IPS-20b (cell line): ENCODE data around the gene PFN4.

Experiments
- H3K27ac ChIP-seq: one replicate; pipeline ENCODE4 v1.5.1; 2013; ENCODE audit warnings: low read length
- H3K27me3 ChIP-seq: 2 replicates; pipeline ENCODE4 v1.6.1; 2013; ENCODE audit warnings: mild to moderate bottlenecking, low read length, inconsistent platforms; ENCODE audit not compliant: insufficient read depth
- H3K36me3 ChIP-seq: 2 replicates; pipeline ENCODE4 v1.6.1; 2013; ENCODE audit warnings: low read depth, mild to moderate bottlenecking, inconsistent platforms, low read length, moderate library complexity; ENCODE audit not compliant: insufficient read depth
- H3K4me1 ChIP-seq: 2 replicates; pipeline ENCODE4 v1.6.1; 2013; ENCODE audit warnings: mild to moderate bottlenecking, control low read depth, inconsistent platforms, low read length, moderate library complexity; ENCODE audit not compliant: insufficient read depth
- H3K4me3 ChIP-seq: 2 replicates; pipeline ENCODE4 v1.5.1; 2013; ENCODE audit warnings: mild to moderate bottlenecking, low read length, inconsistent platforms
- H3K9ac ChIP-seq: 2 replicates; pipeline ENCODE4 v1.6.1; 2013; ENCODE audit warnings: low read depth, mild to moderate bottlenecking, inconsistent platforms, low read length, moderate library complexity
- H3K9me3 ChIP-seq: 2 replicates; pipeline ENCODE4 v1.6.1; 2013; ENCODE audit warnings: mild to moderate bottlenecking, low read depth, low read length, inconsistent platforms; ENCODE audit not compliant: insufficient read depth

PFN4 gene

DNA sequence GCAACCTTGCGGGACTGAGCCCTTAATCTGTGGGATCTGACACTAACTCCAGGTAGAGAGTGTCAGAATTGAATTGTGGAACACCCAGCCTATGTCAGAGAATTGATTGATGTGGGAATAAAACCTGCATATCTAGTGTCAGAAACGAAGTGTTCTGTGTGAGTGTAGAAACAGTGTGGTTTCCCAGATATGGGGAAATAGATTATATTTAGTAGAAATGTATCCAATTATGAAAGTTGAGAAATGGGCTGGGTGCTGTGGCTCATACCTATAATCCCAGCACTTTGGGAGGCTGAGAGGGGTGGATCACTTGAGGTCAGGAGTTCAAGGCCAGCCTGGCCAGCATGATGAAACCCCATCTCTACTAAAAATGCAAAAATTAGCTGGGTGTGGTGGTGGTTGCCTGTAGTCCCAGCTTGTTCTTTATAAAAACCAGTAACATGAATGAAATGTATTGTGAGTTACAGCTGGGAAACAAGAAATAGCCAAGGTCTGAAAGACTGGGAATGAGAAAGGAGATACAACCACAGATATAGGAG, 34.2 kb downstream of the PFN4 start:
- Histone ChIP-seq H3K9me3 (no peaks in the 10 kb centered on the region), H3K36me3 (no peaks in the 10 kb centered on the region), H3K9ac (no peak overlapping the region), H3K4me1 (0 out of 2 replicates have a peak, but pooled peaks cover 4% of the 10 kb centered on the region), H3K27me3 (no peaks in the 10 kb centered on the region), H3K4me3 (no peak overlapping the region), H3K27ac (no peak overlapping the region)

DNA sequence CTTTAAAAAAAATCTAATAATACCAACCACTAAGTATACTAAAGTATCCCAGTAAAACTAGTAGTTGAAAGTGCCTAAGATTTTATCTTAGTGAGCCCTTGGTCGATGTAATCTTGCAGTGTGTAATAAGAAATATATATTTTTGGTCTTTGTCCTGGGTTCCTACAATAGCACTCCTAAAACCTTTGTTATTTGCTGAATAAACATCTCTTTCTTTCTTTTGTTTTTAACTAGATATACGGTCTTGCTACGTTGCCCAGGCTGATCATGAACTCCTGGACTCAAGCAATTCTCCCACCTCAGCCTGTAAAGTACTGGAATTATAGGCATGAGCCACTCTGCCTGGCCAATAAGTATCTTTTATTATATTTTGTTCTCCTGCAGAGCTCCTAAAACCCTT, 36.1 kb downstream of the PFN4 start:
- no peak overlapping the region for H3K9ac ChIP-seq
- no peak overlapping the region for H3K27ac ChIP-seq
- peaks cover 10% of the 10 kb centered on the region; the same call in 1 of the 2 replicates for H3K36me3 ChIP-seq
- H3K4me3 ChIP-seq: no peak overlapping the region
- H3K4me1 ChIP-seq: 0 out of 2 replicates have a peak, but pooled peaks cover 4% of the 10 kb centered on the region
- H3K9me3 ChIP-seq: no peaks in the 10 kb centered on the region
- H3K27me3 ChIP-seq: no peaks in the 10 kb centered on the region

DNA sequence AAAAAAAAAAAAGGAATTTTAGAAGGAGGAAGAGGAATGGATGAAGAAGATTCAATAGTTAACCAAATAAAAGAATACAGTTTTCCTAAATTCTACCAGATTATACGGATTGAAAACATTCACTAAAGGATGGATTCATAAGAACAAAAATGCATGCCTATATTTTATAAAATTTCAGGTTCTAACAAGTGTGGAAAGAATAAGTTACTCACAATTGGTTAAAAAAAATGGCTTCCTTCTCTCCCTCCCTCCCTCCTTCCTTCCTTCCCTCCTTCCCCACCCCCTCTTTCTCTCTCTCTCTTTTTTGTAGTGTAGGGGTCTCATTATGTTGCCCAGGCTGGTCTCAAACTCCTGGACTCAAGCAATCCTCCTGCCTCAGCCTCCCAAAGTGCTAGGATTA, 36.9 kb downstream of the PFN4 start:
- no peak overlapping the region for H3K4me3 ChIP-seq

DNA sequence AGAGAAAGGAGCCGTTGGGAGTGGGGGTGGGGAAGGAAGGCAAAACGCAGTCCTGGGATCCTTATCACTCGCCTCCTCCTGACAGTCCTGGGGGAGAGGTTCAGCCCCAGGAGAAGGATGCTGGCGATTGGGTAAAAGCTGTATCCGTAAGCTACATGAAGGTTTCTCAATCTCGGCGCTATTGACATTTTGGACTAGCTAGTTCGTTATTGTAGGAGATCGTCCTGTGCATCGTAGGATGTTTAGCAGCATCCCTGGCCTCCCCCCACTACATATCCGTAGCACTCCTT, 38.0 kb downstream of the PFN4 start:
- H3K36me3 ChIP-seq: peaks cover 25% of the 10 kb centered on the region
- H3K4me3 ChIP-seq: peak overlapping the region; percentile 94
- H3K9me3 ChIP-seq: no peaks in the 10 kb centered on the region
- peak overlapping the region; percentile 93 for H3K9ac ChIP-seq
- no peaks in the 10 kb centered on the region for H3K27me3 ChIP-seq
- peak overlapping the region; percentile 80 for H3K27ac ChIP-seq
- H3K4me1 ChIP-seq: 0 out of 2 replicates have a peak, but pooled peaks cover 4% of the 10 kb centered on the region

More for the DNA sequence above, 36.9 kb downstream of the PFN4 start:
- Histone ChIP-seq H3K4me1 (0 out of 2 replicates have a peak, but pooled peaks cover 4% of the 10 kb centered on the region), H3K27ac (no peak overlapping the region), H3K36me3 (peaks cover 16% of the 10 kb centered on the region; the same call in 1 of the 2 replicates), H3K27me3 (no peaks in the 10 kb centered on the region), H3K9ac (no peak overlapping the region), H3K9me3 (no peaks in the 10 kb centered on the region)

DNA sequence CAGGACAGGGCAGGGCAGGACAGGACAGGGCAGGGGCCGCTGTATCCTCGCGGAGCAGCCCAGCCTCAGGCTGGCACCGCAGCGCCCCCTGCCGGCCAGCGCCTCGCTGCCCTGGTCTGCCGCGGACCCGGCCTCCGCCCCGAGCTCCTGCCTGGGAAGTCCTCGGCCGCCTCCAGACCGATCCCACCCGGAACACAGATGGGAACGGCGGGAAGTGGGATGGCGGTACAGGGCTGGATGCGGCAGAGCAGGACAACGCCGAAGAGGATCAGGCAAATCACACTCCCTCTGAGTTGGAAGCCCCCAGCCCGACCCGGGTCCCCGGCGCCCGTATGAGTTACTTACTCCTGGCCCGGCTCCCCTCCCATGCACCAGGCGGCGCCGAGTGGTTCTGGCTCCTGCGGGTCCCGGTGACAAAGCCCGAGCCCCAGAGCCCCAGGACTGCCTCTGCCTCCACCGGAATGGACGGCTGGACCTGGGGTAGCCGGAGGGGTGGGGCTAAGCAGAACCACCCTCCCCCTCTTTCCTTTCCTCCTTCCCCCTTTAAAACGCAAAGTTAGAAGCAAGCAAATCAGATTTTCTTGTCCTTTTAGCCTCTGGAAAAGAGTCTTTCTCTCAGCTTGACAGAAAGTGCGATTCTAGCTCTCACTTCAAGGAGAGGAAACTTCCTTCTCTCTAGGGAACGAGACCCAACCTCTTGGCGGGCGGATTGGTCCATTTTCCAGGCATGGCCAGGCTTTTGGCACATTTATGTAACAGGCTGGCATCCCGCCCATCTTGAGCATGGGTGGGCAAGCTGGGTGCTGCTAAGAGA, 38.5 kb downstream of the PFN4 start, which contains the start of gene TP53I3:
Gene TP53I3 (minus strand): TSS at position 449 of the 814 bp plus-strand sequence. CDS start 508 bp downstream, outside the sequence.
- no peaks in the 10 kb centered on the region for H3K27me3 ChIP-seq
- peak within 1 kb of the TSS; percentile 93 for H3K9ac ChIP-seq
- H3K4me1 ChIP-seq: 0 out of 2 replicates have a peak, but pooled peaks cover 4% of the 10 kb centered on the region
- H3K4me3 ChIP-seq: peak within 1 kb of the TSS; percentile 94
- peak within 1 kb of the TSS; percentile 80 for H3K27ac ChIP-seq
- no peaks in the 10 kb centered on the region for H3K9me3 ChIP-seq
- H3K36me3 ChIP-seq: peaks cover 28% of the 10 kb centered on the region

DNA sequence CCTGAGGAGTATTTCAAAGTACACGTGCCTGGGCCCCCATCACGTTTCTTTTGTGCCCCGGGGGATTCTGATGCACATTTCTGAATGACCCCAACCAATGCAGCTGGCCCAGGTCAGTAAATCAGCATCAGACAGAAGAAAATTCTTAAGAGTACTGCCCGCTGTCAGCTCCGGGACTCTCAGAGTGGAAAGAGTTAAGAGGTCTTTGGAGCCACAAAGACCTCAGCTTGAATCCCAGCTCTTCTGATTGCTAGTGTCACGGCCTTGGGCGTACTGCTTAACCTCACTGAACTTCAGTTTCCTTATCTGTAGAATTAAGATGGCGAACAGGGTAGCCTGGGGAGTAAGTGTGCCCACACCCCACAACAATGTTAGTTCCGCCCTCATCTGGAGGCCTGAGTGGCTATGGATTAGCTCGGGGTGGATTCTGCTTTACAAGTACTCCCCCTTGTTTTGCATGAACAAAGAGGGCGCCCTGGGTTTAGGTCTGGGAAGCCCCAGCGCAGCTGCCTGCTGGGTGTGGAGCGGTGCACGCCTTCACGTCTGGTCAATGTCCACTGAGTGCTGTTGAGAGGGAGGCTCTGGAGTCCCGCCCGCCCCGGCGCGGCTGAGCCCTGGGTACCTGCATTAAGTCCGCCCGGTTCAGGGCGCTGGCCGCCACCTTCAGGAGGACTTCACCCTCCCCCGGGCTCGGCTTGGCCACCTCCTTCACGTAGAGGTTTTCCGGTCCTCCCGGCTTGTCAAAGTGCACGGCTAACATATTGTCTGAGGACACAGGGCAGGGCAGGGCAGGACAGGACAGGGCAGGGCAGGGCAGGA, 39.4 kb downstream of the PFN4 start:
- Histone ChIP-seq H3K4me1 (0 out of 2 replicates have a peak, but pooled peaks cover 4% of the 10 kb centered on the region), H3K27me3 (no peaks in the 10 kb centered on the region), H3K9ac (peak overlapping the region; percentile 93), H3K9me3 (no peaks in the 10 kb centered on the region), H3K36me3 (peaks cover 36% of the 10 kb centered on the region), H3K4me3 (peak overlapping the region; percentile 94), H3K27ac (peak overlapping the region; percentile 75)

DNA sequence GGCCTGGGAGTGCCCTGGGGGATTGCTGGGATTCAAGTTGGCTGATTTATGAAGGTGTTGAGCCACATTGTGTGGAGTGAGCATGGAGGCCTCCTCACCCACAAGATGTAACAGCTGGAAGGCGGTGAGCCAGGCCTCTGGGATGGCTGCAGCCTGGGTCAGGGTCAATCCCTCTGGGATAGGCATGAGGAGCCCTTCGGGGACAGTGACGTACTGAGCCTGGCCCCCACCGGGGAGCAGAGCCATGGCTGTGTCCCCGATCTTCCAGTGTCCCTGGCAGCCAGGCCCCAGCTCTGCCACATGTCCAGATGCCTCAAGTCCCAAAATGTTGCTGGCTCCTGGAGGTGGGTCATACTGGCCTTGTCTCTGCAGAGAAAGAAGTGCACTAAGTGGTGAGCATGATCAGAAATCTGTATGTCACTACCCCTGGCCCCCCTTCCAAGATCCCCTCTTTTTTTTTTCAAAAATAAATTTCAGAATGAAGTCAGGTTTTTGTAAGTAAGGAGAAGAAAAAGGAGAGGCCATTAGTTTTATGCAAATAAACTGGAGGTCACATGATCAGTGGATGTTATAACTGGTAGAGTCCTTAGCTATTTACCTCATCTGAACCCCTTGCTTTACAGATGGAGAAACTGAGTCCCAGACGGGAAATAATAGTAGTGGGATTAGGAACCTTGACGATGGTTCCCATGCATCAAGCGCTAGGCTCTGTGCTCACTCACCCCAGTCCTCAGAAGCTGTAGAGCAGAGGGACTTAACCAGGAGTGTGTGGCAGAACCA, 40.2 kb downstream of the PFN4 start:
- Histone ChIP-seq H3K9me3 (no peaks in the 10 kb centered on the region), H3K27ac (peak overlapping the region; percentile 75), H3K36me3 (peaks cover 39% of the 10 kb centered on the region), H3K4me3 (peak overlapping the region; percentile 94), H3K9ac (peak overlapping the region; percentile 93), H3K4me1 (0 out of 2 replicates have a peak, but pooled peaks cover 4% of the 10 kb centered on the region), H3K27me3 (no peaks in the 10 kb centered on the region)

DNA sequence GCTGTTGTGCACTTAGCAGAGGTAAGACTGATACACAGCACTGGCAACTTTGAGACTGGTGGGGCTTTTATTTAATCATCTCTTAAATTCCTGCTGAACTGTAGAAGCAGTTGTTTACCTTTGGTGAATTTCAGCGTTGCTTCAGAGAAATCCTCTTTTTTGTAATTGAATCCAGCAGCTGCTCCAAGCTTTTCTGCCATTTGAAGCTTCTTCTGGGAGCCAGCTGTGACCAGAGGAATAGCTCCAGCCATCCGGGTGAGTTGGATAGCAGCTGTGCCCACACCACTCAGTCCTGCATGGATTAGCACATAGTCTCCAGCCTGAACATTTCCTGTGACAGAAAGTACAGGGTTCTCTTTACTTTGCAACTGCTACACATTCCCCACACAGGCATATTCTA, 42.4 kb downstream of the PFN4 start:
- Histone ChIP-seq H3K9me3 (no peaks in the 10 kb centered on the region), H3K4me1 (peaks cover 8% of the 10 kb centered on the region; the same call in 1 of the 2 replicates), H3K4me3 (no peak overlapping the region), H3K9ac (no peak overlapping the region), H3K36me3 (peaks cover 39% of the 10 kb centered on the region), H3K27ac (no peak overlapping the region), H3K27me3 (no peaks in the 10 kb centered on the region)

GRCh38 chr2:24077879-24078278, 45.3 kb downstream of the PFN4 start:
- H3K9ac ChIP-seq: peak overlapping the region; percentile 78; the same call in 1 of the 2 replicates
- no peaks in the 10 kb centered on the region for H3K27me3 ChIP-seq
- H3K4me3 ChIP-seq: peak overlapping the region; percentile 96
- H3K4me1 ChIP-seq: peaks cover 3% of the 10 kb centered on the region; the same call in 1 of the 2 replicates
- no peak overlapping the region for H3K27ac ChIP-seq
- no peaks in the 10 kb centered on the region for H3K9me3 ChIP-seq
- peaks cover 49% of the 10 kb centered on the region for H3K36me3 ChIP-seq

- Histone ChIP-seq H3K4me1 (peaks cover 3% of the 10 kb centered on the region; the same call in 1 of the 2 replicates), H3K27ac (no peak overlapping the region), H3K36me3 (peaks cover 49% of the 10 kb centered on the region), H3K9ac (peak overlapping the region; percentile 78; the same call in 1 of the 2 replicates), H3K27me3 (no peaks in the 10 kb centered on the region), H3K4me3 (peak overlapping the region; percentile 96), H3K9me3 (no peaks in the 10 kb centered on the region)
Measured at GRCh38 chr2:24077535-24077877, 45.6 kb downstream of the PFN4 start.
